K562 (cell line): ENCODE data around the gene NOCT. TPM values are rescaled to one million over a fixed set of nuclear protein-coding genes. Genes with fewer than 3 reads are reported as not detected.

Experiments used
- CAMTA2 ChIP-seq: fragments of 250-450 bp; sonication (Bioruptor Pico); conservative IDR thresholded peaks from 2 replicates; pipeline ENCODE4 v1.5.1; 2022
- CREB3L1 ChIP-seq: fragments of 450-650 bp; IDR thresholded peaks from 2 replicates; pipeline ENCODE4 v1.6.1; 2014; ENCODE audit warnings: low read depth, mild to moderate bottlenecking, moderate library complexity, borderline replicate concordance
- MXI1 ChIP-seq: IDR thresholded peaks from 2 replicates; pipeline ENCODE4 v1.6.1; 2011; ENCODE audit warnings: low read depth, mild to moderate bottlenecking, improper control_type of control experiment, low read length
- MYNN ChIP-seq, 2 experiments: sonication (generic); formaldehyde crosslinking in 1 of 2; IDR thresholded peaks; 2 replicates each; pipeline versions ENCODE4 v1.5.0 to v1.6.1; 2016 to 2020; ENCODE audit warnings: antibody characterized with exemption in 1 of 2, missing genetic modification reagents in 1 of 2
- RBFOX2 ChIP-seq: fragments of 200-400 bp; formaldehyde crosslinking; IDR thresholded peaks from 2 replicates; pipeline ENCODE4 v1.6.1; 2017; ENCODE audit warnings: low read depth, mild to moderate bottlenecking, low read length, moderate library complexity
- RFX1 ChIP-seq: fragments of 450-650 bp; IDR thresholded peaks from 2 replicates; pipeline ENCODE4 v1.6.1; 2016; ENCODE audit warnings: mild to moderate bottlenecking, moderate library complexity
- RNF219 ChIP-seq: fragments of 250-450 bp; sonication (Bioruptor Pico); IDR thresholded peaks from 2 replicates; pipeline ENCODE4 v1.5.0; 2022; ENCODE audit warnings: mild to moderate bottlenecking
- SAFB ChIP-seq: fragments of 200-400 bp; formaldehyde crosslinking; IDR thresholded peaks from 2 replicates; pipeline ENCODE4 v1.6.1; 2017; ENCODE audit warnings: low read depth, low read length, borderline replicate concordance
- ZEB2 ChIP-seq: fragments of 450-650 bp; IDR thresholded peaks from 2 replicates; pipeline ENCODE4 v1.6.1; 2016
- polyA plus RNA-seq, 8 experiments: library from polyadenylated mRNA; depleted of rRNA in 4 of 8; stranded (reverse) in 5 of 8; unstranded in 3 of 8; fragments of >200 nt; fragmentation: Nextera tagmentation in 2 of 8; fragmentation: Illumina TruSeq in 1 of 8; extraction: Ambion mirVana in 2 of 8; extraction: Trizol in 1 of 8; gene quantifications; 2 replicates each; pipeline versions ENCODE4 v1.2.1 to v1.2.3, GENCODE V29; 2011 to 2014; ENCODE audit warnings: inconsistent platforms in 1 of 8, missing spikeins in 1 of 8
- total RNA-seq, 7 experiments: library from RNA; depleted of rRNA in 6 of 7; stranded (reverse); fragments of >200 nt in 6 of 7; fragmentation: Illumina TruSeq in 2 of 7; extraction: Trizol in 2 of 7; gene quantifications; 2 replicates each; pipeline versions ENCODE4 v1.2.1 to v1.2.3, GENCODE V29; 2011 to 2021; ENCODE audit warnings: low replicate concordance in 1 of 7
- TF ChIP-seq, protein P1 (sequence below), 2 experiments: fragments of 450-650 bp; formaldehyde crosslinking in 1 of 2; IDR thresholded peaks; 2 replicates each; pipeline versions ENCODE4 v1.4.0 to v1.6.1; 2014 to 2020; ENCODE audit warnings: mild to moderate bottlenecking in 2 of 2, borderline replicate concordance in 1 of 2, low read depth in 1 of 2
- TF ChIP-seq, protein P2 (sequence below): sonication (generic); formaldehyde crosslinking; IDR thresholded peaks from 2 replicates; pipeline ENCODE4 v1.8.0; 2022; ENCODE audit warnings: mild to moderate bottlenecking, missing genetic modification reagents
- TF ChIP-seq, protein P3 (sequence below): fragments of 250-450 bp; sonication (Bioruptor Pico); IDR thresholded peaks from 2 replicates; pipeline ENCODE4 v1.4.0; 2020; ENCODE audit warnings: borderline replicate concordance

The NOCT gene
- total and polyA plus RNA-seq, 9 of the 15 experiments (the other 6 are each of a cell fraction or from before 2014, with no cell fraction given) = 1.3 to 20.2 (median 11.1) TPM

GRCh38 chr4:139015269-139015947 lies at the start of gene NOCT (continued):
- TF ChIP-seq RNF219 (CRISPR knock-in tag) = no peak
- TF ChIP-seq, protein P1, sequence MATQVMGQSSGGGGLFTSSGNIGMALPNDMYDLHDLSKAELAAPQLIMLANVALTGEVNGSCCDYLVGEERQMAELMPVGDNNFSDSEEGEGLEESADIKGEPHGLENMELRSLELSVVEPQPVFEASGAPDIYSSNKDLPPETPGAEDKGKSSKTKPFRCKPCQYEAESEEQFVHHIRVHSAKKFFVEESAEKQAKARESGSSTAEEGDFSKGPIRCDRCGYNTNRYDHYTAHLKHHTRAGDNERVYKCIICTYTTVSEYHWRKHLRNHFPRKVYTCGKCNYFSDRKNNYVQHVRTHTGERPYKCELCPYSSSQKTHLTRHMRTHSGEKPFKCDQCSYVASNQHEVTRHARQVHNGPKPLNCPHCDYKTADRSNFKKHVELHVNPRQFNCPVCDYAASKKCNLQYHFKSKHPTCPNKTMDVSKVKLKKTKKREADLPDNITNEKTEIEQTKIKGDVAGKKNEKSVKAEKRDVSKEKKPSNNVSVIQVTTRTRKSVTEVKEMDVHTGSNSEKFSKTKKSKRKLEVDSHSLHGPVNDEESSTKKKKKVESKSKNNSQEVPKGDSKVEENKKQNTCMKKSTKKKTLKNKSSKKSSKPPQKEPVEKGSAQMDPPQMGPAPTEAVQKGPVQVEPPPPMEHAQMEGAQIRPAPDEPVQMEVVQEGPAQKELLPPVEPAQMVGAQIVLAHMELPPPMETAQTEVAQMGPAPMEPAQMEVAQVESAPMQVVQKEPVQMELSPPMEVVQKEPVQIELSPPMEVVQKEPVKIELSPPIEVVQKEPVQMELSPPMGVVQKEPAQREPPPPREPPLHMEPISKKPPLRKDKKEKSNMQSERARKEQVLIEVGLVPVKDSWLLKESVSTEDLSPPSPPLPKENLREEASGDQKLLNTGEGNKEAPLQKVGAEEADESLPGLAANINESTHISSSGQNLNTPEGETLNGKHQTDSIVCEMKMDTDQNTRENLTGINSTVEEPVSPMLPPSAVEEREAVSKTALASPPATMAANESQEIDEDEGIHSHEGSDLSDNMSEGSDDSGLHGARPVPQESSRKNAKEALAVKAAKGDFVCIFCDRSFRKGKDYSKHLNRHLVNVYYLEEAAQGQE (IDR thresholded peaks at IDR 0.05; ENCODE audit: borderline replicate concordance) = 0 out of 2 replicates have a peak, but pooled peaks have one; percentile 3
- TF ChIP-seq, protein P1 (CRISPR knock-in tag; IDR thresholded peaks at IDR 0.05; ENCODE audit: low read depth) = 0 out of 2 replicates have a peak, but pooled peaks have one; percentile 18
- no peak for TF ChIP-seq MYNN (IDR thresholded peaks at IDR 0.05)
- TF ChIP-seq MYNN (CRISPR knock-in tag; IDR thresholded peaks at IDR 0.05) = no peak
- TF ChIP-seq, protein P2, sequence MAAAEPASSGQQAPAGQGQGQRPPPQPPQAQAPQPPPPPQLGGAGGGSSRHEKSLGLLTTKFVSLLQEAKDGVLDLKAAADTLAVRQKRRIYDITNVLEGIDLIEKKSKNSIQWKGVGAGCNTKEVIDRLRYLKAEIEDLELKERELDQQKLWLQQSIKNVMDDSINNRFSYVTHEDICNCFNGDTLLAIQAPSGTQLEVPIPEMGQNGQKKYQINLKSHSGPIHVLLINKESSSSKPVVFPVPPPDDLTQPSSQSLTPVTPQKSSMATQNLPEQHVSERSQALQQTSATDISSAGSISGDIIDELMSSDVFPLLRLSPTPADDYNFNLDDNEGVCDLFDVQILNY (CRISPR knock-in tag) = 0 out of 2 replicates have a peak, but pooled peaks have one; percentile 15
- no peak for TF ChIP-seq CAMTA2 (CRISPR knock-in tag)
- TF ChIP-seq, protein P3, sequence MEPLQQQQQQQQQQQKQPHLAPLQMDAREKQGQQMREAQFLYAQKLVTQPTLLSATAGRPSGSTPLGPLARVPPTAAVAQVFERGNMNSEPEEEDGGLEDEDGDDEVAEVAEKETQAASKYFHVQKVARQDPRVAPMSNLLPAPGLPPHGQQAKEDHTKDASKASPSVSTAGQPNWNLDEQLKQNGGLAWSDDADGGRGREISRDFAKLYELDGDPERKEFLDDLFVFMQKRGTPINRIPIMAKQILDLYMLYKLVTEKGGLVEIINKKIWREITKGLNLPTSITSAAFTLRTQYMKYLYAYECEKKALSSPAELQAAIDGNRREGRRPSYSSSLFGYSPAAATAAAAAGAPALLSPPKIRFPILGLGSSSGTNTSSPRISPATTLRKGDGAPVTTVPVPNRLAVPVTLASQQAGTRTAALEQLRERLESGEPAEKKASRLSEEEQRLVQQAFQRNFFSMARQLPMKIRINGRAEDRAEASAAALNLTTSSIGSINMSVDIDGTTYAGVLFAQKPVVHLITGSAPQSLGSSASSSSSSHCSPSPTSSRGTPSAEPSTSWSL (CRISPR knock-in tag) = no peak
- peak; percentile 96 for TF ChIP-seq MXI1
- peak; percentile 70 for TF ChIP-seq CREB3L1
- TF ChIP-seq SAFB = 0 out of 2 replicates have a peak, but pooled peaks have one; percentile 7
- TF ChIP-seq ZEB2 = peak; percentile 22; the same call in 1 of the 2 replicates
- peak; percentile 99 for TF ChIP-seq RBFOX2
- TF ChIP-seq RFX1 = no peak
